Measurements from ENCODE around the gene LRRC37A.
"Not testable (repeated sequence)": the region's sequence is repeated elsewhere in the genome, so short reads cannot be mapped to it uniquely, and the experiment has no call there.

LRRC37A gene

DNA sequence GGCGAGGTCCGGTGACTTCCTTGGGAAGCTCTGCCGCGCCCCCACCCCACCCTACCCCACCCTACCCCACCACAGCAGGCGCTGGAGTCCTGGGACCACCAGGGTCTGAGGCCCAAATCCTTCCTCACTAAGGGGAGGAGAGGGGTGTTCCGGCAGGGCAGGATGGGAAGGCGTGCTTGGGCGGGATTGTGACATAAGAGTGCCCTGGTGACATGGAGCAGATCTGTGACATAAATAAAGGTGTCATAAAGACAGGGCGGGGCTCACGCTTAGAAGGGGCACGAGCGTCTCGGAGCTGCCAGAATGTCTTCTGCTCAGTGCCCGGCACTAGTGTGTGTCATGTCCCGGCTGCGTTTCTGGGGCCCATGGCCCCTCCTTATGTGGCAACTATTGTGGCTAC is at the start of gene LRRC37A:
Gene LRRC37A, plus strand, starts transcription at position 301 of the 400 bp plus-strand sequence. Its CDS starts 3 bp downstream, at position 304.
- not testable (repeated sequence) for H3K27ac Mint-ChIP-seq; H3K36me3 Mint-ChIP-seq; H3K4me1 Mint-ChIP-seq (ENCODE audit: low read depth); H3K27me3 Mint-ChIP-seq; H3K4me3 Mint-ChIP-seq; H3K9me3 Mint-ChIP-seq (ENCODE audit: low read depth)

DNA sequence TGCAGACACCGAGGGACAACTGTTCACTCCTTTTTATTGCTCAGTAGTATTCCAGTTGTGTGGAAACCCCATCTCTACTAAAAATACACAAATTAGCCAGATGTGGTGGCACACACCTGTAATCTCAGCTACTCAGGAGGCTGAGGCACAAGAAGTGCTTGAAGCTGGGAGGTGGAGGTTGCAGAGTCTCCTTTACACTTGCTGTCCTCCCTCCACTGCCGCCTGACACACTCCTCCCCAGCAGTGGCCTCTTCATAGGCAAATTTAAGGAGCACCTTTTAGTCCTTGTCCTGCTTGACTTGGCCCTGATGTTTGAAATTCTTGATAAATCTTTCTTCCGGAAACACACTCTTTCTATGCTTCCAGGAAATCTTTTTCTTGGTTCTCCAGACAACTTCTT is 45.8 kb upstream of the LRRC37A start:
- not testable (repeated sequence) for H3K27me3 Mint-ChIP-seq; H3K27ac Mint-ChIP-seq; H3K36me3 Mint-ChIP-seq; H3K9me3 Mint-ChIP-seq (ENCODE audit: low read depth); H3K4me3 Mint-ChIP-seq; H3K4me1 Mint-ChIP-seq (ENCODE audit: low read depth)

DNA sequence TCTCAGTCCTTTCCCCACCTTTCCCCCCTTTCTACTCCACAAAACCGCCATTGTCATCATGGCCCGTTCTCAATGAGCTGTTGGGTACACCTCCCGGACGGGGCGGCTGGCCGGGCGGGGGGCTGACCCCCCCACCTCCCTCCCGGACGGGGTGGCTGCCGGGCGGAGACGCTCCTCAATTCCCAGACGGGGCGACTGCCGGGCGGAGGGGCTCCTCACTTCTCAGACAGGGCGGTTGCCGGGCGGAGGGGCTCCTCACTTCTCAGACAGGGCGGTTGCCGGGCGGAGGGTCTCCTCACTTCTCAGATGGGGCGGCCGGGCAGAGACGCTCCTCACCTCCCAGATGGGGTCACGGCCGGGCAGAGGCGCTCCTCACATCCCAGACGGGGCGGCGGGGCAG is 42.1 kb upstream of the LRRC37A start:
- not testable (repeated sequence) for H3K9me3 Mint-ChIP-seq (ENCODE audit: low read depth); H3K4me3 Mint-ChIP-seq

DNA sequence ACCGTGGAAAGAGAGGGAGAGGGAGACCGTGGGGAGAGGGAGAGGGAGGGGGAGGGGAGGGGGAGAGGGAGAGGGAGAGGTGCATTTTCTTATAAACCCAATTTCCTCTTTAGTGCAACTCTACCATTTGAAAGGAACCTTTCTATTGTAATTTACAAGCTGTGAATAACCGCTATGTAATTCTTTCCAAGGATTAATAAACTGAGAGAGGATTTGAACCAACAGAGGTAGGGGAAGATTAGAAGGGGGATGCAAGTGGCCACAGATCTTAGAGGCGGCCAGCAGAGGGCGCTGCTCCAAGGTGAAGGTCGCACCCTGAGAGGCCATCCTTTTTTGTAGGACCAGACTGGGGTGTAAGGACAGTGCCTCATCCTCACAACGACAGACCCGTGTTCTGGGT is 41.2 kb upstream of the LRRC37A start:
- H3K27me3 Mint-ChIP-seq; H3K9me3 Mint-ChIP-seq (ENCODE audit: low read depth); H3K36me3 Mint-ChIP-seq; H3K4me1 Mint-ChIP-seq (ENCODE audit: low read depth); H3K27ac Mint-ChIP-seq; H3K4me3 Mint-ChIP-seq: not testable (repeated sequence)

More for the DNA sequence above, 42.1 kb upstream of the LRRC37A start:
- not testable (repeated sequence) for H3K27me3 Mint-ChIP-seq; H3K27ac Mint-ChIP-seq; H3K4me1 Mint-ChIP-seq (ENCODE audit: low read depth); H3K36me3 Mint-ChIP-seq

DNA sequence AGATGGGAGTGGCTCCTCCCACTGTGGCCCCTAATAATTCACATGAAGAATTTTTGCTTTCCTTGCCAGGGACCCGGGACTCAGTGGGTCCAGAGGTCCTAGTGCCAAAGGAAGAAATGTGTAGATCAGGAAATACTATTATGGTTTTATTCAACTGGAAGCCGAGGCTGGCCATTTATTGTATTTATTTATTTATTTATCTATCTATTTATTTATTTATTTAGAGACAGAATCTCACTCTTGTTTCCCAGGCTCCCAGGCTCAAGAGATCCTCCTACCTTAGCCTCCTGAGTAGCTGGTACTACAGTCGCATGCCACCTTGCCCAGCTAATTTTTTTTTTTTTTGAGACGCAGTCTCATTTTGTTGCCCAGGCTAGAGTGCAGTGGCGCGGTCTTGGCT is 40.7 kb upstream of the LRRC37A start:
- not testable (repeated sequence) for H3K27ac Mint-ChIP-seq; H3K9me3 Mint-ChIP-seq (ENCODE audit: low read depth); H3K36me3 Mint-ChIP-seq; H3K27me3 Mint-ChIP-seq; H3K4me3 Mint-ChIP-seq; H3K4me1 Mint-ChIP-seq (ENCODE audit: low read depth)

DNA sequence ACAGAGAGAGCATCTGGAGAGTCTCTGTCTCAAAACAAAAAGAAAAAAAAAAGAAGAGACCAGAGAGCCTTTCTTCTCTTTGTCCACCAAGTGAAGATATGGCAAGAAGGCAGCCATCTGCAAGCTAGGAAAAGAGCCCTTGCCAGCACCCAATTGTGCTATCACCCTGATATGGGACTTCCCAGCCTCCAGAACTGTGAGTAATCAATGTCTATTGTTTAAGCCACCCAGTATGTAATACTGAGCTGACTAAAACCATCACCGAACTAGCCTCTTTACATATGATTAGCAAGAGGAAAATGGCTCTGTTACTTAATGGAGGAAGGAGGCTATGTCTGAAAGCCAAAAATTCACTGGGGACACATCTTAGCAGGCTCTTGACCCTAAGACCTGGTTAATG is 38.6 kb upstream of the LRRC37A start:
- not testable (repeated sequence) for H3K27me3 Mint-ChIP-seq; H3K9me3 Mint-ChIP-seq (ENCODE audit: low read depth); H3K27ac Mint-ChIP-seq; H3K4me3 Mint-ChIP-seq; H3K36me3 Mint-ChIP-seq; H3K4me1 Mint-ChIP-seq (ENCODE audit: low read depth)

DNA sequence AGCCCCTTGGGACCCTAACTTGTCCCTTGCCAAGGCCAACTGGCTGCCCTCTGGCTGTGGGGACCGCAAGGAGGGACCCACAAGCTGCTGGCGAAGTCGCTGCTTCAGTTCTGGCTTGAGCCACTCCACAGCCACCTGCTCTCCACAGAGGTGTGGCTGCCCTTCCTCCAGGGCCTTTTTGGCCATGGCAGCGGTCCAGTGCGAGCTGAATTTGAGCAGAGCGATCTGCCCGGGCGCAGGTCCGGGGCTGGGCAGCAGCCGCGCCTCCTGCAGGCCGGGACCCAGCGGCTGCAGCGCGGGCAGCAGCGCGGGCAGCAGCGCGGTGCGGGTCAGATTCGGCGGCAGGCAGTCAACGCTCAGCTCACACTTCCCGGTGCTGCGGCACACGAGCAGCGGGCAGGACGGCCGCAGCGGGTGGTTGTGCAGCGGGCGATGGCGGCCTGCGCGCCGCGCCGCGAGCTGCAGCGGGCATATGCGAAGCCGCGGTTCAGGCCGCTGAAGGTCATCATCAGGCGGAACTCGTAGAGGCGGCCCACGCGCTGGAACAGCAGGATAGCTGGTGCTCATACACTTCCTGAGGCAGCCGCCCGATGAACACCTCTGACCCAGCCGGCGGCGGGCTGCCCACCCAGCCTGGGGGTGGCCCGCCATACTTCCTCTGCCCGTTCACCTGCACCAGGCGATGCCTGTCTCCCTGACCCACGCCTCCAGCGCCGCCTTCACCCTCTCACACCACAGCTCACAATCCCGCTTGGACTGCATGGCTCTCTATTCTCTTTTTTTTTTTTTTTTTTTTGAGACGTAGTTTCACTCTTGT is 34.9 kb upstream of the LRRC37A start:
- H3K4me3 Mint-ChIP-seq = peak overlapping the region; percentile 83
- H3K9me3 Mint-ChIP-seq (ENCODE audit: low read depth); H3K36me3 Mint-ChIP-seq; H3K27me3 Mint-ChIP-seq: not testable (repeated sequence)
- peak overlapping the region; percentile 46 for H3K27ac Mint-ChIP-seq
- peaks cover 14% of the 10 kb centered on the region for H3K4me1 Mint-ChIP-seq (ENCODE audit: low read depth)

DNA sequence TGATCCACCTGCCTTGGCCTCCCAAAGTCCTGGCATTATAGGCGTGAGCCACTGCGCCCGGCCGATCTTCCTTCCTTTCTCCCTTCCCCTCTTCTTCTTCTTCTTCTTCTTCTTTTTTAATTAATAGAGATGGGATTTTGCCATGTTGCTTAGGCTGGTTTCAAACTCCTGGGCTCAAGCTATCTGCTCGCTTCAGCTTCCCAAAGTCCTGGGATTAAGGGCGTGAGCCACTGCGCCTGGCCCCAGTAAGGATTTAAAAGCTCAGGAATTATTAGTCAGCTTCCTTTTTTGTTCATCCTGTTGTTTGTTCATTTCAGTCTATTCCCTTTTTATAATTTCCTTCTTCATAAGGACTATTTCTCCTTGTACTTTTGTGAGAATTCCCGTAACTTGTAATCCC is 32.7 kb upstream of the LRRC37A start:
- peaks cover 27% of the 10 kb centered on the region for H3K4me1 Mint-ChIP-seq (ENCODE audit: low read depth)
- peaks cover 2% of the 10 kb centered on the region for H3K36me3 Mint-ChIP-seq
- H3K9me3 Mint-ChIP-seq (ENCODE audit: low read depth) = no peaks in the 10 kb centered on the region
- no peak overlapping the region for H3K4me3 Mint-ChIP-seq
- no peak overlapping the region for H3K27ac Mint-ChIP-seq
- no peaks in the 10 kb centered on the region for H3K27me3 Mint-ChIP-seq

DNA sequence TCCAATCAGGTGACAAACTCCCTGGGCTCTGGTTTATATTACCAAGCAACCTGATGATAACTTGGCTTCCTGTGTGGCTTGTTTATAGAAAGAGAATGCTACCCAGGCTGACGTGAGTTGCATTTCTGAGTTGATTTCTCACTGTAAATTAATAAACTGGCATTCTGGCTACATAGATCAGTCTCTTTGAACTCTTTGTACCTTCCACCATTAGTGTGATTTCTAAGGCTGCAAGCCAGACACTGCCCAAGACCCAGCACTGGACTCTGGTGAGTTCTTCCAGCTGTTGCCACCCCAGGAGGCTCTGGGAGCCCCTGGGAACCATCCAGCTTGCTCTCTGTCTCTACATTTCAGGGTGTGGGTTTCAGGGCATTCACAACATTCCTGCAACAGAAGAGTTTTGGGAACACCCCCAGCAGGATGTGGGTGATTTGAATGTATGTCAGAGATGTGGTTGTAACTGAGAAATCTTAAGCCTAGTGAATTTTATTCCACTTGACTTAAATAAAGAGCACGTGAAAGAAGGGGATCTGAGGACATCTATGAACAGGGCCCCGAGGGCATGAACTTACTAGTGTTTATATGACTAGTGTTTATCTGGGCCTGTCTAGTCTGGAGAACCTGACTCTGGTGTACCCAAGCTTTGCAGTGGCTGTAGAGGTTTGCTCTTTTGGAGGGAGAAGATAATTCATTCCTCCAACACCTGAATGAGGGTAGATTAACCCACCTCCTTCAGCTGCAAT is 30.3 kb upstream of the LRRC37A start:
- Mint-ChIP-seq H3K9me3 (ENCODE audit: low read depth) (no peaks in the 10 kb centered on the region), H3K4me3 (peak overlapping the region; percentile 76), H3K36me3 (no peaks in the 10 kb centered on the region), H3K27me3 (no peaks in the 10 kb centered on the region), H3K27ac (peak overlapping the region; percentile 93), H3K4me1 (ENCODE audit: low read depth) (peaks cover 39% of the 10 kb centered on the region)

DNA sequence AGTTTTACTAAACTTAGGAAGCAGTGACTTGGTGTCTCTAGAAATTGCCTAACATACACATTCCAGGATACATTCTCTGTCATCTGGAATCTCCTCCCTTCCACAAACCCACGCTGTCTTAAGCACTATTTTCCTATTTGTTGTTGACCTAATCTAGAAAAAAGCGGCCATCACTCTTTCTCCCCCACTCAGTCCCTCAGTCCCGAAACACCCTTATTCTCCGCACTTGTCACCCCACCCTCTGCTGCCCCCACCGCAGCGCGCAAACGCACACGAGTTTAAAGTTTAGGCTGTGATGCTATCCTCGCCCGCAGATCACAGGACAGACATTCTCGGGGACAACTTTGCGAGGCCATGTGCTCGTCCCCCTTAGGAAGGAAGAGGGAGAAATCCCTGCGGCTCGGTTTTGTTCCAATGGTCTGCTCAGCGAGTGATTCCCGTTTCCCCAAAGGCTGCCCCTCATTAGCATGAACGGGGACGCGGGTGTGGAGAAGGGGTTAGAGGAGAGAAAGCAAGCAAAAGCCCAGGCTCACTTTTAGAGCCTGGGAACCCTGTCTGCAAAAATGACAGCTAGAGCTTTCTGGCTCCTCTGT is 28.8 kb upstream of the LRRC37A start:
- peak overlapping the region; percentile 87 for H3K27ac Mint-ChIP-seq
- not testable (repeated sequence) for H3K9me3 Mint-ChIP-seq (ENCODE audit: low read depth); H3K27me3 Mint-ChIP-seq; H3K36me3 Mint-ChIP-seq
- peaks cover 39% of the 10 kb centered on the region for H3K4me1 Mint-ChIP-seq (ENCODE audit: low read depth)
- peak overlapping the region; percentile 88 for H3K4me3 Mint-ChIP-seq

DNA sequence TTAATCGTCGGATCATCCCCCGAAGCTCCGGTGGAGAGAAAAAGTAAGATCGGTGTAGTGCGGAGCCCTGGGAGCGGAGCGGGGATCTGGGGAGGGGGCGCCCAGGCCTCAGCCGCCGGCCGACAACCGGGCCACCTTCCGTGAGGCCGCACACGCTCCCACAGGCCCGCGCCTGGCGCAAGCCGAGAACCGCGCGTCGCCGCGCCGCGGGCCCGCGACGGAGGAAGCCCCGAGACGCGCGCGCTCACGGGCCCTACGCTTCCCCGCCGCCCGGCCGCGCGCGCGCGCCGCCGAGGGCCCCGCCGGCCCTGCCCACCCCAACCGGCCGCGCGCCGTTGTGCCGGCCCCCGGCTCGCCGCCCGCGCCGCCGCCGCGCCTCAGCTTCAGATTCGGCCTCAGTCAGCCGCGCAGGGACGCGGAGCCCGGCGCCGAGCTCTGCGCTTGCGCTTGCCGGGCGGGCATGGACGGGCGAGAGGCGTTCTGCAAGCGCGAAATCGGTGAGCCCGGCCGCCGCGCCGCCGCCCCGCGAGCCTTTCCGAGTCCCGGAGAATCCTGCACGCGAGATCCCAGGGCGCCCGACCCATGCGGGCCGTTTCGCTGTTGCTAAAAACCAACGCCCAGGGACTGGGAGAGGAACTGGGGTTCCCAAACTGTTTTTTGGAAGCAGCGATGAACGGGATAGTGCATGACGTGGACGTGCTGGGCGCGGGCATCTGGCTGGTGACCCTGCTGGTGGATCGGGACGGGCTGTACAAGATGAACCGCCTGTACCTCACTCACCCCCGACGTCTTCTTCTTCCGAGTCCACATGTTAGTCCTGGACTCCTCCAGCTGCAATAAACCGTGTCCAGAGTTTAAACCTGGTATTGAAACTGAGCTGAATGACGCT is 28.0 kb upstream of the LRRC37A start:
- peaks cover 39% of the 10 kb centered on the region for H3K4me1 Mint-ChIP-seq (ENCODE audit: low read depth)
- H3K27me3 Mint-ChIP-seq = no peaks in the 10 kb centered on the region
- peak overlapping the region; percentile 94 for H3K4me3 Mint-ChIP-seq
- no peaks in the 10 kb centered on the region for H3K9me3 Mint-ChIP-seq (ENCODE audit: low read depth)
- H3K36me3 Mint-ChIP-seq = no peaks in the 10 kb centered on the region
- peak overlapping the region; percentile 90 for H3K27ac Mint-ChIP-seq

DNA sequence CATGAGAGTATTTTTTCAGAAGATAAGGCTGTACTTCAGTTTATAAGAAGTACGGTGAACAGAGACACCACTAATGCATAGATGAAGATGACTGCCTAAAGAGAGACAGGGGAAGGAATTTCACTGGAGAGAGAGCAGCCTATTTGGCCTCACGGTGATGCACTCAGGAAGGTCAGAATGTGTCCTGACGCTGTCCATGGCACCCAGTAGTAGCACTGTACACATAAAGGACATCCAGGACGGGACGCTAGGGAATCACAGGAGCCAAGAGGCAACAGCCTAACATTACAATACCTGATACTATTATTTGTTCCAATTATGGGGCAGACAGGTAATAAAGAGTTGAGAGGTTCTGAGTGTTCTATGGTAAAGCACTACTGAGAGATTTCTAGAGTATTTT is 24.9 kb upstream of the LRRC37A start:
- Mint-ChIP-seq H3K36me3 (no peaks in the 10 kb centered on the region), H3K4me3 (no peak overlapping the region), H3K4me1 (ENCODE audit: low read depth) (peaks cover 25% of the 10 kb centered on the region), H3K27ac (no peak overlapping the region), H3K9me3 (ENCODE audit: low read depth) (no peaks in the 10 kb centered on the region), H3K27me3 (no peaks in the 10 kb centered on the region)

DNA sequence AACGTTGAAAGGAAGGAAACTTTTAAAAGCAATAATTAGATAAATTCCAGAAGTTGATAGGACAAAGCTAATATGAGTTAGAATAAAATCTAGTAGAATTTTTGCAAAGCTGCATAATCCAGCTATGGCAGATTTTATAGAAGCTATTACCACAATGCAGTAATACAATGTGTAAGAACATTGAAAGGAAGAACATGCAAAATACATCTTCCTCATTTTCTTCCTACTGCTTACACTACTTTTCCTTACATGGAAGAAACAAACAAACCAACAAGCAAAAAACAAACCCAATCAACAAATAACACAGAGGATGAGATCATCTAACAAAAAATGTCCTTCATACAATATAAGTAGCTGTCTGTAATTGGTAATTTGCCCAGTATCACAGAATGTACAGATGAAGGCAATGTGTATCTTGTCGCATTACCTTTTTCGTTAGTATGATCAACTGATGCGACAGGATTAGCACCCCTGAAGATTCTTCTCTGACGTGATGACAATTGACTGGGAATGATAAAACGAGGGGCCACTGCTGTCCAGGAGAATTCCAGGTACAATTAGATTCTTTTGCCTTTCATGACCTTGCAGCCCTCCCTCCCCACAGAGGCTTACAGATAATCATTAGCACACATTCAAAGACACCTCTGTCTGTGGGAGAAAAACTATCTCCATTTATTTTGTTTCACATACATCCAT is 21.2 kb upstream of the LRRC37A start:
- Mint-ChIP-seq H3K27ac (no peak overlapping the region), H3K4me3 (no peak overlapping the region), H3K9me3 (ENCODE audit: low read depth) (no peaks in the 10 kb centered on the region), H3K27me3 (no peaks in the 10 kb centered on the region), H3K36me3 (no peaks in the 10 kb centered on the region), H3K4me1 (ENCODE audit: low read depth) (no peaks in the 10 kb centered on the region)

DNA sequence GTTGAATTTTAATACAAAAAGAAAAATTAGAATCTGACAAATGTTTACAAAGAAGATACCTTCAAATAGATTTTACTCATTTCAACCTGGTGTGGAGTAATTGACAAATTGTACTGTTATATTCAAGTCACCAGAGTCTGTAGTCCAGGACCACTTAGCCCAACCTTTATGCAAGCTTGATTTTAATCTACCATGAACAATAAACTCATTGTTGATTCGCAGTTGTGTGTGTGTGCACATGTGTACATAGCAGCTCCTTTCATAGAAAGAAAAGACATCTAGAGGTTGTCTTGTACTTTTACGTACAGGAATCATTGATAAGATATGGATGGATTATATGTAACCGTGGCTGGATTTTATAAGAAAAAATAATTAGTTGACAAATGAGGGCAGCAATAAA is 20.7 kb upstream of the LRRC37A start:
- no peaks in the 10 kb centered on the region for H3K4me1 Mint-ChIP-seq (ENCODE audit: low read depth)
- H3K27ac Mint-ChIP-seq = no peak overlapping the region
- no peaks in the 10 kb centered on the region for H3K27me3 Mint-ChIP-seq
- H3K36me3 Mint-ChIP-seq = no peaks in the 10 kb centered on the region
- H3K4me3 Mint-ChIP-seq = no peak overlapping the region
- H3K9me3 Mint-ChIP-seq (ENCODE audit: low read depth) = no peaks in the 10 kb centered on the region

All from activated naive CD8-positive, alpha-beta T cell (primary cell).